Measurements from ENCODE around the gene SLC29A3.

Gene SLC29A3

GRCh38 chr10:71375952-71376351 is 56.9 kb downstream of the SLC29A3 start:
- H3K9me3 ChIP-seq (ENCODE audit: insufficient read depth, low read length) = no peaks in the 10 kb centered on the region
- TF ChIP-seq EZH2phosphoT487 (conservative IDR thresholded peaks at IDR 0.05; ENCODE audit: low read length) = no peak
- TF ChIP-seq CTCF (IDR thresholded peaks at IDR 0.05; ENCODE audit: insufficient read depth, low read length, poor library complexity, severe bottlenecking) = no peak
- H3K4me2 ChIP-seq (ENCODE audit: low read depth, low read length, poor library complexity, severe bottlenecking) = no peak overlapping the region
- no peaks in the 10 kb centered on the region for H3K27me3 ChIP-seq (ENCODE audit: low read length)
- no peaks in the 10 kb centered on the region for H3K79me2 ChIP-seq (ENCODE audit: insufficient read depth, low read length)
- no peak overlapping the region for H3K9ac ChIP-seq (ENCODE audit: low read length)
- H3K36me3 ChIP-seq (ENCODE audit: low read length) = no peaks in the 10 kb centered on the region
- no peak overlapping the region for H2AFZ ChIP-seq (ENCODE audit: low read depth, low read length, severe bottlenecking)
- H3F3A ChIP-seq (ENCODE audit: insufficient read depth) = no peaks in the 10 kb centered on the region
- no peaks in the 10 kb centered on the region for H3K9me2 ChIP-seq (replicated peaks; ENCODE audit: insufficient read depth, low read length)
- no peak overlapping the region for H3K27ac ChIP-seq (ENCODE audit: low read depth, low read length)
- no peak overlapping the region for H3K4me3 ChIP-seq (ENCODE audit: insufficient read depth, low read length, poor library complexity, severe bottlenecking)
- no peaks in the 10 kb centered on the region for H4K20me1 ChIP-seq (ENCODE audit: low read depth, low read length)

GRCh38 chr10:71378336-71379117 is 59.5 kb downstream of the SLC29A3 start:
- H3K79me2 ChIP-seq (ENCODE audit: insufficient read depth, low read length) = no peaks in the 10 kb centered on the region
- no peaks in the 10 kb centered on the region for H3K36me3 ChIP-seq (ENCODE audit: low read length)
- H3K4me3 ChIP-seq (ENCODE audit: insufficient read depth, low read length, poor library complexity, severe bottlenecking) = no peak overlapping the region
- no peaks in the 10 kb centered on the region for H3K9me2 ChIP-seq (replicated peaks; ENCODE audit: insufficient read depth, low read length)
- no peak overlapping the region for H3K9ac ChIP-seq (ENCODE audit: low read length)
- no peaks in the 10 kb centered on the region for H3F3A ChIP-seq (ENCODE audit: insufficient read depth)
- no peak for TF ChIP-seq CTCF (IDR thresholded peaks at IDR 0.05; ENCODE audit: insufficient read depth, low read length, poor library complexity, severe bottlenecking)
- no peak for TF ChIP-seq EZH2phosphoT487 (conservative IDR thresholded peaks at IDR 0.05; ENCODE audit: low read length)
- H4K20me1 ChIP-seq (ENCODE audit: low read depth, low read length) = no peaks in the 10 kb centered on the region
- H3K27me3 ChIP-seq (ENCODE audit: low read length) = no peaks in the 10 kb centered on the region
- H3K9me3 ChIP-seq (ENCODE audit: insufficient read depth, low read length) = no peaks in the 10 kb centered on the region
- no peak overlapping the region for H2AFZ ChIP-seq (ENCODE audit: low read depth, low read length, severe bottlenecking)
- H3K27ac ChIP-seq (ENCODE audit: low read depth, low read length) = no peak overlapping the region
- no peak overlapping the region for H3K4me2 ChIP-seq (ENCODE audit: low read depth, low read length, poor library complexity, severe bottlenecking)

- Histone ChIP-seq H3K9me3 (ENCODE audit: insufficient read depth, low read length) (no peaks in the 10 kb centered on the region), H3K9me2 (replicated peaks; ENCODE audit: insufficient read depth, low read length) (no peaks in the 10 kb centered on the region), H3F3A (ENCODE audit: insufficient read depth) (no peaks in the 10 kb centered on the region), H2AFZ (ENCODE audit: low read depth, low read length, severe bottlenecking) (no peak overlapping the region), H3K9ac (ENCODE audit: low read length) (no peak overlapping the region), H3K27ac (ENCODE audit: low read depth, low read length) (no peak overlapping the region), H3K79me2 (ENCODE audit: insufficient read depth, low read length) (no peaks in the 10 kb centered on the region), H3K4me2 (ENCODE audit: low read depth, low read length, poor library complexity, severe bottlenecking) (no peak overlapping the region), H3K27me3 (ENCODE audit: low read length) (no peaks in the 10 kb centered on the region), H3K4me3 (ENCODE audit: insufficient read depth, low read length, poor library complexity, severe bottlenecking) (no peak overlapping the region), H4K20me1 (ENCODE audit: low read depth, low read length) (no peaks in the 10 kb centered on the region), H3K36me3 (ENCODE audit: low read length) (no peaks in the 10 kb centered on the region)
- no peak for TF ChIP-seq EZH2phosphoT487 (conservative IDR thresholded peaks at IDR 0.05; ENCODE audit: low read length)
- no peak for TF ChIP-seq CTCF (IDR thresholded peaks at IDR 0.05; ENCODE audit: insufficient read depth, low read length, poor library complexity, severe bottlenecking)
Observed at GRCh38 chr10:71379118-71379766, 60.2 kb downstream of the SLC29A3 start.
